Central memory CD4-positive, alpha-beta T cell (primary cell): ENCODE data around the gene HECW1.

ENCODE experiments used
- DNase-seq: peaks from one replicate; pipeline ENCODE4 v3.0.0; 2022

HECW1 gene

DNA sequence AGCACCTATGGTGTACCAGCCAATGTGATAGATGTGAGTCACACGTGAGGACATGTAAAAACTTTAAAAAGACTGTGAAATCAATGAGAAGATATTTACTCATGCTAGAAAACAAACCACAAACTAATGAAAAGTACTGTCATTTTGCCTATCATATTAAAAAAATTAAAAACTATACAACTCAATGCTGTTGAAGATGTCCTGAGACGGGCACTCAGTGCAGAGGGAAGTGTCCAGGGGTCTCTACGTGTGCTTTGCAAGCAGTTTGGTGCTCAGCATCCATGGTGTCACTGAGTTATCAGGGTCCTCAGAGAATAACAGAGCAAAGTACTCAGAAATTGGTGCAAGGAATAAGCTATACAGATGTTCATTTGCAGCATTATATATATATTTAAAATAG is 162.3 kb downstream of the HECW1 start:
- DNase-seq = no peak

DNA sequence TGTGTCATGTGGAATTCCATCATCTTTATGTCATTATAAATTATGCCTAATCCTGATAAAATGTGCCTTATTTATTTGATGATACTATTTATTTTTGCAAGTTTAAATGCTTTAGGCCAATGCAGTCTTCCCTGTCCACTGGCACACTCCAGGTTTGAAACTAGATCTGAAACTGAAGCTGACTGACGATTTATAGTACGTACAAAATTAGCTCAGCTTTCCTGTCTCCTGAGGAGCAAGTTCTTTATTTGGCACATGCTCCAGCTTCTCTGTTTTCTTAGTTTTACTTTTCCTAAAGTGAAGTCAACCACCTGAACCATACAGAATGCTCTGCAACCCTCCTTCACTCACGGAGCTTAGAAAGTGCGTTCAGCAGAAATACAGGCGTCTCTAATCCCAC is 164.1 kb downstream of the HECW1 start:
- no peak for DNase-seq

- no peak for DNase-seq
These were observed 165.7 kb downstream of the HECW1 start for GRCh38 chr7:43278088-43278644.

- no peak for DNase-seq
These were observed 168.8 kb downstream of the HECW1 start for GRCh38 chr7:43281268-43281667.

DNA sequence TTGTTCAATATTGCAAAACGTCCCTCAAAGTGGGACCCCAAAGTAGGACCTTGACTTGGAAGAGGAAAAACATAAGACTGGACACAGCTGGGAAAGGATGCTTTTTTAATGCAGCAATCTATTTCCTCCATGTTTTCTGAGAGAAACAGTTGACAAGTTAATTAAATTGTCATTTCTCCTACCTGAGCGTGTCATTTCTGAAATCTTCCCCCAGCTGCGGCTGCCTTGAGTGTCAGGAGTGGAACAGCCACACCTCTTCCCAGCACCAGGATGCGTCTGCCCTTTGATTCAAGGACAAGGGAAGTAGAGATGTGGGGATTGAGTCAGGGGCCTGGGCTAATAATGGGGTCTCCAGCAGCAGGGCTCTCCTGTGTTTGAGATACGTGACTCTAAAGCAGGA is 171.3 kb downstream of the HECW1 start:
- DNase-seq = no peak

DNA sequence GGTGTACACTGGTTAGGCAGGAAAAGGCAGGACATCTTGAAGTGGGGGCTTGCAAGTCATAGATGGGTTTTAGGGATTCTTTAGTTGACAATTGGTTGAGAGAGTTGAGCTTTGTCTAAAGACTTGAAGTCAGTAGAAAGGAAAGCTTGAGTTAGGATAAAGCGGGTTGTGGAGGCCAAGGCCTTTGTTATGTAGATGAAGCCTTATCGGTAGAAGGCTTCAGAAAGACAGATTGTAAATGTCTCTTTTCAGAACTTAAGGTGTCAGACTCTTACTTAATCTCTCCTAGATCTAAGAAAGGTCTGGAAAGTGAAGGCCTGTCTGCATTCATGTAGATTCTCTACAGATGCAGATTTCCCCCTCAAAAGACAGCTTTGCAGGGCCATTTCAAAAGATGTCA is 177.4 kb downstream of the HECW1 start:
- no peak for DNase-seq

- DNase-seq = no peak
These were observed 178.5 kb downstream of the HECW1 start for GRCh38 chr7:43290978-43291377.

GRCh38 chr7:43291789-43292188 is 179.3 kb downstream of the HECW1 start:
- DNase-seq = no peak

GRCh38 chr7:43292384-43292783 is 179.9 kb downstream of the HECW1 start:
- DNase-seq = no peak

GRCh38 chr7:43294080-43294630 is 181.7 kb downstream of the HECW1 start:
- no peak for DNase-seq

GRCh38 chr7:43295429-43295828 is 183.0 kb downstream of the HECW1 start:
- no peak for DNase-seq

DNA sequence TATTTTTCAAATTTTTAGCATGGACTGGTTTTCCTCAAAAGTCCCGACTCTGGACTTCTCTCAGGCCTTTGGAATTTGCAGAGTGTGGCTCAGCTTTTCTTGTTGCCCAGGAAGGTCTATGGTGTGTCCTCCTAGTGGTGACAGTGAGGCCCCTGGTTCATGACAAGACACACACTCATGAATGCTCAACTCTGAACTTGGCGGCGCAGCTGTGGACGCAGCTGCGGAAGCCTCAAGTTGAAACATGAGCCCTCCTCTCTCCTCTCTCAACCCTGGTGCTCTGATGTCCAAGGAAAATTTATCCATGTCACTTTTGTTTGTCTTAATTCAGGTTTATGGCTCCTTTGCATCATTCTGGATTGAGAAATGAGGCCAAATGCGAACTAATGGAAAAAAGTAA is 183.9 kb downstream of the HECW1 start:
- DNase-seq = no peak

- DNase-seq = no peak
These were observed 186.2 kb downstream of the HECW1 start for GRCh38 chr7:43298617-43299016.

DNA sequence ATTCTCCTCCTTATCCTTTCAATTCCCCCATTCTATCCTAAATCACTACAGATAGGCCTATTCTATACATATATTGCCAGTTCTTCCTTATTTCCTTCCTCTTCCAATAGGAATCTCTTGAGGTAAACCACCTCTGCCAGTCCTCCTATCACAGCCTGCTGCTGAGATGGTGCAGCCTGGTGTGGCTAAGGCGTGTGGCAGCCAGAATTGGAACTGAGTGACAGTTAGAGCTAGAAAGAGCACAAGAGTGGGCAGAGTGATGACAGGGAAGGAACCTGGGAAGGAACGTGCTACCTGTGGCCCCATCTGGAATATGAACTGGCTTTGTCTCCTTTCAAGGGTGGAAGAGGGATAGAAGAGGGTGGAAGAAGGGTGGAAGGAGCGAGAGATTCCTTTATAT is 187.7 kb downstream of the HECW1 start:
- DNase-seq = no peak

DNA sequence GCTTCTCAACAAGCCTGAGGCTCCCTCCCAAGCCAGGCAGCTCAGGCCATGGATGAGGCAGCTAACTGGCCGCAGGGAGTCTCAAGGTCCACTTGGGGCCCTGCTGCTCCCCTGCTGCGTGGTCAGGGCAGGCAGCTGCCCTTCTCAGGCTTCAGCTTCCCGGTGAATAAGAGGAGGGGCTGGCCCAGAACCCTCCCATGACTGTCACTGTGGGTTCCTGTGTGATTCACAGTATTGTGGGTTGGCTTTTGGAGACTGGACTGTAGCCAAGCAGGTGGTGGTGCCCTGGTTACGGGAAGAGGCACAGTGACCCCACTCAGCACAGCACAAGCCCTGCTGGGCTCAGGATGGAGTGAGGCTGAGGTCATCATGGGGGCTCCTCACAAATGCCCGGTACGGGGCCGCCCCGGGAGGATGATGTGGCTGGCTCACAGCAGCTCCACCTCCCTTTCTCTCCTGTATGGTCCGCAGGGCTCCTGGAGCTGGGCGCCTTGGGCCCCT is 189.8 kb downstream of the HECW1 start:
- no peak for DNase-seq

DNA sequence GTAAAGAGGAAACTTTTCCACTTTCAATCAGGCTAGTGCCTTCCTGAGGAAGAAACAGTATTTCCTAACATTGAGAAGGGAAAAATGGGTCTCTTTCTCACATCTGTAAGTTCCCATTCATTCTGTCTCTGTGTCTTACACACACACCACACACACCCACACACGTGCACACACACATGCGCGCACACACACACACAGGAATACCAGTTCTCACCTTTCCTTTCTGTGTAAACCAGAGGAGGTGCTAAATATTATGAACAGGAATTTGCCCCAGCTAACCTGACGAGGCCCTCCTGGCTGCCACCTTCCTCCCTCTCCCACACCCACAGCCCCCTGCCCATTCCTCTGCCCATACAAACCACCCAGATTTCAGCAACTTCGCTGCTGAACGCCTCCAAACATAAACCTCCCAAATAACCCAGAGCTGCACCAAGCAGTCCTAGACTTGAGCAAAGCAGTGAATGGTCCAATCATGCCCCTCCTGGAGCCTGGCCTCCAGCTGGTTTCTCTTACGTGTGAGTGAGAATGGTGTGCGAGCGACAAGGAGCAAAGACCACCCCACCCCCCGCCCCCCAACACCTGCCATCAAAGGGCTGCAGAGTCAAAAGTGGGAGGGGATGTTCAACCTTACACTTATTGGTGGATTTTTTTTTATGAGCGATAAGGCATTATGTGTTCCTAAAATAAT is 190.5 kb downstream of the HECW1 start:
- DNase-seq = no peak

- DNase-seq = no peak
These were observed 191.3 kb downstream of the HECW1 start for GRCh38 chr7:43303740-43304241.

GRCh38 chr7:43306404-43306803 is 194.0 kb downstream of the HECW1 start:
- no peak for DNase-seq

- no peak for DNase-seq
These were observed 195.1 kb downstream of the HECW1 start for GRCh38 chr7:43307522-43307921.

DNA sequence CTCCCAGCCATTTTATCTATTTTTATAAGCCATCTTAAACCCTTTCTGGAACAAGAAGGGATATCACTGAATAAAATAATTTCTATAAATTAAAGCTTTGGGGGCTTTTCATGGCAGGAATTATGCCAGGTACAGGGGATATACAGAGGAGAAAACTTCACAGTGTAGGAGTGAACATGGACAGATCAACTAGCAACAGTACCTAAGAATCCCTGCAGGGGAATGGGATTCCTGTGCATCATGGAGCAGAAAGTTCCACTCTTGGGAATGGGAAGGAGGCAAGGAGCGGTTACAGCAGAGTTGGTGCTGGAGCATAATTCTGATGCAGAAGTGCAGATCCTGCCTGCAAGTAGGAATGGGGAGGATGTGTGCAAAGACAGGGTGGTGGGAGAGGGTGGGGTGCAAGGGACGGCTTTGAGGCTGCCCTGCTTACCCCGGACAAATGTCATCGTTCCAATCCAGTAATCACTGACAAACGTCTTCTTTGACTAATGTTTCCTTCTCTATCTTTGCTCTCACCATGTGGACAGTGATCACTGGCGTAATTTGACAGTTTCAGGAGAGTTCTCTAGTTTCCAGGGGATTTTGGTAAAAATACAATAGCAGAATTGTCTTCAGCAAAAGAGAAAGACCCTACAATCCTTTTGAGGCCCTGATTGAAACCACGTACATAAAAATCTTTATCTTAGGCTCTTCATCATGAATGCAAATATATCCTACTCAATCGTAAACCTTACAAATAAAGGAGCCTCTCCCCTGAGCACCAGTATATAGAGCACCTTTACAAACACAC is 196.7 kb downstream of the HECW1 start:
- no peak for DNase-seq

GRCh38 chr7:43309706-43310022 is 197.2 kb downstream of the HECW1 start:
- no peak for DNase-seq

DNA sequence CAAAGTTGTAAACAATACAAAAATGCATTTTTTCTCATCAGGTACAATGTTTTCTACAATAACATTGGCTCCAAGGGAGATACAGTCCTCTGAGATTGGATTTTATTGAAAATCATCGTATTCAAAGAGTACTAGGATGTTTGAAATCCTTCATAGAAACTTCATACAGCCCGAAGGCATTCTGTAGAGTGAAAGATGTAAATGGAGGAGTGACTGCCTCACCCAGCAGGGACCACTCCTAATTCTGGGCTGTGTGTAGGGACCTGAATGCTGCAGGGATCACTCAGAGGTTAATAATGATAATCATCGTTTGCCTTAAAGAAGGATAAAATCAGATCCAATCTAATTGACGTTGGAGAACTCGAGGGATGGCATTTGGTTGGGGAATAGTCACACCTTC is 198.6 kb downstream of the HECW1 start:
- no peak for DNase-seq

DNA sequence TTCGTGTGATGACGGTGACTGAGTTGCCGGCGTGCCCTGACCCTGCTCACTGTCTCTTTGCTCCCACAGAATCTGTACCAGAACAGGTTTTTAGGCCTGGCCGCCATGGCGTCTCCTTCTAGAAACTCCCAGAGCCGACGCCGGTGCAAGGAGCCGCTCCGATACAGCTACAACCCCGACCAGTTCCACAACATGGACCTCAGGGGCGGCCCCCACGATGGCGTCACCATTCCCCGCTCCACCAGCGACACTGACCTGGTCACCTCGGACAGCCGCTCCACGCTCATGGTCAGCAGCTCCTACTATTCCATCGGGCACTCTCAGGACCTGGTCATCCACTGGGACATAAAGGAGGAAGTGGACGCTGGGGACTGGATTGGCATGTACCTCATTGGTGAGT is 199.2 kb downstream of the HECW1 start:
- no peak for DNase-seq
